Measurements from ENCODE around the gene TNFSF4.

- TF ChIP-seq CTCF (IDR thresholded peaks at IDR 0.05) = no peak
- TF ChIP-seq POLR2A (IDR thresholded peaks at IDR 0.05) = no peak
Observed at GRCh38 chr1:173152598-173152997, 54.5 kb downstream of the TNFSF4 start.
